ENCODE data around the gene CD81. TPM values are rescaled to one million over a fixed set of nuclear protein-coding genes. Genes with fewer than 3 reads are reported as not detected.

CD81 gene
- total and polyA plus RNA-seq, 2 experiments from 2014 or later, result 67.6 to 434 TPM

DNA sequence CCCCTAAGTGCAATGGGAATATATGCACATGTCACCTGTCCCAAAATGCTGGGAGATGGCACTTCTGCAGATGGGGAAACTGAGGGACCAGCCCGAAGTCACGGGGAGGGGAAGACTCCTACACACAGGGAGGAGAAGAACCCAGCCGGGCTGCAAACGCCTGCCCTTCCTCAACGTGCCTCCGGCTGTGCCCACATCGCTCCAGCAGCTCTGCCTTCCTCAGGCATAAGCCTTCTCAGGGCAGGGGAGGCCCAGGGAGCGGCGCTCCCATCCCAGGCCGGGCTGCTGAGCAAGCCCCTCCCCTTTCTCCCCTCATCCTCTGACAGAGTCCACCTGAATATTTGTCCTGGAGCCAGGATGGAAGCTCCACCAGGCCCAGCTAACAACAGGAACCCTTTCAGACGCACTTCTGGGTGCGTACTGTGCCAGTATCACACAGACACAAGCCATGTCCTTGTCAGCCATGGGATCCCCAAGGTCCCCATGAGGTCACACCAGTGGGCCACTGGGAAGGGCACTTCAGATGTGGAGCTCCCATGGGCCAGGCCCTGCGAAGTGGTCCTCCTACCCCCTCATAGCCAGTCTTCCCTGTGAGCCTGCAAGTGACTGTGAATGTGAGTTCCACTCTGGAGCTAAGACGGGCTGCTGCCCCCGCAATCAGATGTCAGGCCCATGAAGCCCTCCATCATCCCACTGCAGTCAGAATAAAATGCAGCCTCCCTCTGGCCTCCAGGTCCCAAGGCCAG, 2.5 kb upstream of the CD81 start:
- no peaks in the 10 kb centered on the region for H3K9me3 ChIP-seq (ENCODE audit: low read depth)
- no peak for DNase-seq
- no peak overlapping the region for H3K4me3 ChIP-seq
- no peak for TF ChIP-seq EZH2phosphoT487 (IDR thresholded peaks at IDR 0.05; ENCODE audit: insufficient read depth, low read depth)
- TF ChIP-seq EZH2 (IDR thresholded peaks at IDR 0.05; ENCODE audit: insufficient read depth, poor library complexity, severe bottlenecking), result no peak
- no peak overlapping the region for H2AFZ ChIP-seq
- in situ Hi-C loops (cut with MboI), result loop anchor here (10.0 kb wide), 1 partner anchor 60 kb away; no protein-coding TSS in a partner anchor
- H4K20me1 ChIP-seq (ENCODE audit: insufficient read depth), result no peaks in the 10 kb centered on the region
- no peaks in the 10 kb centered on the region for H3K9me2 ChIP-seq (ENCODE audit: insufficient read depth)
- 90 to 92% methylated on average over 15 of the region's 15 CpGs for WGBS, 2 experiments (ENCODE audit: low coverage in 1 of 2, low lambda C conversion rate in 2 of 2, missing lambda C conversion rate in 2 of 2)
- H3K9ac ChIP-seq, result no peak overlapping the region
- H3K4me1 ChIP-seq (ENCODE audit: insufficient read depth), result peaks cover 2% of the 10 kb centered on the region; the same call in 1 of the 2 replicates
- H3F3A ChIP-seq (ENCODE audit: insufficient read depth), result 0 out of 2 replicates have a peak, but pooled peaks cover 5% of the 10 kb centered on the region
- no peak overlapping the region for H3K4me2 ChIP-seq (ENCODE audit: unreplicated experiment)
- no peaks in the 10 kb centered on the region for H3K27me3 ChIP-seq (replicated peaks; ENCODE audit: insufficient read depth)
- no peak overlapping the region for H3K27ac ChIP-seq
- peaks cover 26% of the 10 kb centered on the region for H3K79me2 ChIP-seq (ENCODE audit: insufficient read depth)
- no peaks in the 10 kb centered on the region for H3K36me3 ChIP-seq (ENCODE audit: low read depth)

- H3K9me3 ChIP-seq (ENCODE audit: low read depth), result no peaks in the 10 kb centered on the region
- TF ChIP-seq EZH2 (IDR thresholded peaks at IDR 0.05; ENCODE audit: insufficient read depth, poor library complexity, severe bottlenecking) (no peak), EZH2phosphoT487 (IDR thresholded peaks at IDR 0.05; ENCODE audit: insufficient read depth, low read depth) (no peak)
- no peak for DNase-seq
- no peak overlapping the region for H3K27ac ChIP-seq
- H3K4me3 ChIP-seq, result no peak overlapping the region
- H3F3A ChIP-seq (ENCODE audit: insufficient read depth), result 0 out of 2 replicates have a peak, but pooled peaks cover 5% of the 10 kb centered on the region
- no peak overlapping the region for H2AFZ ChIP-seq
- H3K9ac ChIP-seq, result no peak overlapping the region
- in situ Hi-C loops (cut with MboI), result loop anchor here (10.0 kb wide), 1 partner anchor 61 kb away; no protein-coding TSS in a partner anchor
- H3K9me2 ChIP-seq (ENCODE audit: insufficient read depth), result no peaks in the 10 kb centered on the region
- H3K27me3 ChIP-seq (replicated peaks; ENCODE audit: insufficient read depth), result no peaks in the 10 kb centered on the region
- H3K79me2 ChIP-seq (ENCODE audit: insufficient read depth), result peaks cover 34% of the 10 kb centered on the region
- H3K4me2 ChIP-seq (ENCODE audit: unreplicated experiment), result no peak overlapping the region
- no peaks in the 10 kb centered on the region for H3K36me3 ChIP-seq (ENCODE audit: low read depth)
- no peaks in the 10 kb centered on the region; the same call in 1 of the 2 replicates for H4K20me1 ChIP-seq (ENCODE audit: insufficient read depth)
- 89 to 94% methylated on average over 6 of the region's 6 CpGs for WGBS, 2 experiments (ENCODE audit: low coverage in 1 of 2, low lambda C conversion rate in 2 of 2, missing lambda C conversion rate in 2 of 2)
- peaks cover 10% of the 10 kb centered on the region for H3K4me1 ChIP-seq (ENCODE audit: insufficient read depth)
Observed at GRCh38 chr11:2375341-2375853, 1.7 kb upstream of the CD81 start.

DNA sequence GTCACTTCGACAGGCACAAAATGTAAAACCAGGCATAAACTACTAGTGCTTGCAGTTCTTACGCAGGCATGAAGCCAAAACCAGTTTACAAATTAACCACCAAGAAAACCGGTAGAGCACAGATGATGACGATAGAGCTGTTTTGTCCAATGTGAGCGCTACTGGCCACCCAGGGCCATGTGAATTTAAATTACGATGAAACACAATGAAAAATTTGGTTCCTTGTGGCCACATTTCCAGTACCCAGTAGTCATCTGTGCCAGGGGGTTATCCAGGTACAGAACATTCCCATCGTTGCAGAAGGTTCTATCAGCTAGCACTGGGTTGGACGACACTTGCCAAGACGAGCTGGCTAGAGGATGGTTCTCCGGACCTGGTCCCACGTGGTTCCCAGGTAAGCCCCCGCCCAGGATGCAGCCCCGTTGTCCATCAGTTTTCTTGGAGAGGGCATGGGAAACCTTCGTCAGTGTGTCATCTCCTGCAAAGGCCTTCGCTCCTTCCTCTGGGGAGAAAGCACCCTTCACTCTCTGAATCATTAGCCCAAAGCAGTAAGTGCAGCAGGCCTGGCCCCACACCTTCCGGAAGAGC, 1.1 kb upstream of the CD81 start:
- 77 to 79% methylated on average over 16 of the region's 16 CpGs for WGBS, 2 experiments (ENCODE audit: low coverage in 1 of 2, low lambda C conversion rate in 2 of 2, missing lambda C conversion rate in 2 of 2)
- no peaks in the 10 kb centered on the region; the same call in 1 of the 2 replicates for H4K20me1 ChIP-seq (ENCODE audit: insufficient read depth)
- H3K4me3 ChIP-seq, result no peak overlapping the region
- TF ChIP-seq EZH2phosphoT487 (IDR thresholded peaks at IDR 0.05; ENCODE audit: insufficient read depth, low read depth) (no peak), EZH2 (IDR thresholded peaks at IDR 0.05; ENCODE audit: insufficient read depth, poor library complexity, severe bottlenecking) (no peak)
- H2AFZ ChIP-seq, result no peak overlapping the region
- peaks cover 40% of the 10 kb centered on the region for H3K79me2 ChIP-seq (ENCODE audit: insufficient read depth)
- no peaks in the 10 kb centered on the region for H3K27me3 ChIP-seq (replicated peaks; ENCODE audit: insufficient read depth)
- H3K4me1 ChIP-seq (ENCODE audit: insufficient read depth), result peaks cover 17% of the 10 kb centered on the region
- no peak overlapping the region for H3K9ac ChIP-seq
- in situ Hi-C loops (cut with MboI), result loop anchor here (10.0 kb wide), 1 partner anchor 61 kb away; no protein-coding TSS in a partner anchor
- no peaks in the 10 kb centered on the region for H3K9me3 ChIP-seq (ENCODE audit: low read depth)
- no peaks in the 10 kb centered on the region for H3K36me3 ChIP-seq (ENCODE audit: low read depth)
- H3K9me2 ChIP-seq (ENCODE audit: insufficient read depth), result no peaks in the 10 kb centered on the region
- no peak for DNase-seq
- H3F3A ChIP-seq (ENCODE audit: insufficient read depth), result 0 out of 2 replicates have a peak, but pooled peaks cover 5% of the 10 kb centered on the region
- H3K27ac ChIP-seq, result no peak overlapping the region
- no peak overlapping the region for H3K4me2 ChIP-seq (ENCODE audit: unreplicated experiment)
